Mesodermal cell (in vitro differentiated cells): Measurements from ENCODE around the gene GALNT10.

Source experiments
- H3K27ac ChIP-seq: 2 replicates; pipeline ENCODE4 v1.7.0; 2013; ENCODE audit warnings: mild to moderate bottlenecking, low read depth, low read length, moderate library complexity; ENCODE audit not compliant: severe bottlenecking
- H3K36me3 ChIP-seq: 2 replicates; pipeline ENCODE4 v1.7.1; 2013; ENCODE audit warnings: mild to moderate bottlenecking, low read length, moderate library complexity; ENCODE audit not compliant: control insufficient read depth, insufficient read depth
- H3K4me1 ChIP-seq: one replicate; pipeline ENCODE4 v1.7.1; 2013; ENCODE audit warnings: mild to moderate bottlenecking, low read length; ENCODE audit not compliant: insufficient read depth, control insufficient read depth, poor library complexity, severe bottlenecking
- H3K4me3 ChIP-seq: 2 replicates; pipeline ENCODE4 v1.7.0; 2013; ENCODE audit warnings: low read length, control low read depth, mild to moderate bottlenecking; ENCODE audit not compliant: insufficient read depth, poor library complexity, severe bottlenecking; ENCODE audit errors: extremely low read depth
- H3K9me3 ChIP-seq: 2 replicates; pipeline ENCODE4 v1.7.1; 2013; ENCODE audit warnings: mild to moderate bottlenecking, low read length, moderate library complexity; ENCODE audit not compliant: control insufficient read depth
- WGBS, 2 experiments: methylation state at CpG; one replicate each; pipeline ENCODE4 v1.1.5; 2013; ENCODE audit warnings: missing lambda C conversion rate in 2 of 2; ENCODE audit not compliant: insufficient coverage in 2 of 2; 5-methylcytosine and 5-hydroxymethylcytosine counted together

The GALNT10 gene

DNA sequence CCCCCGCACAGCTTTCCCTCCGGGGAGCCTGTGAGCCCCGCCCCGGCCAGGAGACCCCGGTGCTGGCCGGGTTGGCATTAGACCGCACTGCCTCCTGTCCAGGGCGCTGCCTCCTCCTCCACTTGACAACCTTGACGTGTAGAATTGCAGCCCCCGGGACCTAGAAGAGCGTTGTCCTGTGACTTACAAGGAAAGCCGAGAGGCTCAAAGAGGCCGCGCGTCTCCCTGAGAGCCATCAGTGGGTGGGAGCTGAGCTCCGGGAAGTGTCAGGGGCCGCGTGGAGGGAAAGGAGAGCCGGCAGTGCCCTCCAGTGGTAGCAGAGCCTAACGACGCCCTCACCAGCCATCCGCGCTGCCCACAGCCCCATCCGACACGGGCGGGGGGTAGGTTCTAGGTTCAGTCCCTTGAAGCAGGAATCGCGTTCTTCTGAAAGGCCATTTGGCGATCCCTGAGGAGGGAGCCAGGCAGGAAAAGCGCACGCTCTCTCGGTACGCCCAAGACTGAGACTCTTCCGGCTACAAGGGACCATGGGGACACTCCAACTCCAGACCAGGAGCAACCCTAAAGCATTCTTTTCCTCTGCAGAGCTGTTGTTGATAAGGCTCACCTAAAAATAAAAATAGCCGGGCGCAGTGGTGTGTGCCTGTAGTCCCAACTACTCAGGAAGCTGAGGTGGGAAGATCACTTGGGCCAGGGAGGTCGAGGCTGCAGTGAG lies 214.7 kb downstream of the GALNT10 start:
- no peak overlapping the region for H3K27ac ChIP-seq
- H3K36me3 ChIP-seq, result peaks cover 9% of the 10 kb centered on the region
- H3K4me1 ChIP-seq, result no peaks in the 10 kb centered on the region
- no peak overlapping the region for H3K4me3 ChIP-seq
- H3K9me3 ChIP-seq, result no peaks in the 10 kb centered on the region
- 16 to 21% methylated on average over 30 to 37 of the region's 37 CpGs for WGBS, 2 experiments

DNA sequence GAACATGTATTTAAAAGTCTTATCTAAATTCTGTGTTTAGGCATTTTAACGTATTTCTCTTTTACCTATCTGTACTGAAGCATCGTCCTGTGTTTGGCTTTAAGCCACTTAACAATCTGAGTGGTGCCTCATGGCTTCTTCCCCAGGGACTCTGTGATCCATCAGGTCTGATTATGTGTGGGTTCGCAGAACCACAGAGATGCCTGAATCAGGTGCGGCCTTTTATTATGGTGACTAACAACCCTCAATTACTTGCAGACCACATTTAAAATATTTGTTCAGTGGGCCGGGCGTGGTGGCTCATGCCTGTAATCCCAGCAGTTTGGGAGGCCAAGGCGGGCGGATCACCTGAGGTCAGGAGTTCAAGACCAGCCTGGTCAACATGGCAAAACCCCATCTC lies 215.7 kb downstream of the GALNT10 start:
- H3K36me3 ChIP-seq, result peaks cover 17% of the 10 kb centered on the region
- H3K9me3 ChIP-seq, result no peaks in the 10 kb centered on the region
- H3K27ac ChIP-seq, result no peak overlapping the region
- 94 to 100% methylated on average over 3 to 4 of the region's 8 CpGs for WGBS, 2 experiments
- H3K4me1 ChIP-seq, result no peaks in the 10 kb centered on the region
- H3K4me3 ChIP-seq, result no peak overlapping the region

DNA sequence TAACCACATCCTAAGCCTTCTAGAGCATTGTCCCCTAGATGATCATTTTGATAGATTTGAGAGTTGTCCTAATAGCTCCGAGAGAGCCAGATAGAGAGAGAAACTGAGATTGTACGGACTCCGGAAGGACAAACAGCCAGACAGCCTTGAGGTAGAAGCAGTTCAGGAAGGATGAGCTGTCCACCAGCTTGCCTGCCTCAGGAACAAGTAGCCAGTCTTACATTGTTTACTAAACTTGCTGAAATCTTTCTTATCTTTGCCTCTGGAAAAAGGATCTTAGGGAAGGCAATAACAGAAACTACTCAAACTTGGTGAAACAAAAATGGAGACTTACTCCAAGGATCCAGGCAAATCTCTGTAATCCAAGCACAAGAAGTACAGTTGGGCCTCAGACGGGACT lies 216.3 kb downstream of the GALNT10 start:
- H3K4me1 ChIP-seq, result no peaks in the 10 kb centered on the region
- peak overlapping the region; percentile 24 for H3K27ac ChIP-seq
- no peak overlapping the region for H3K4me3 ChIP-seq
- H3K9me3 ChIP-seq, result no peaks in the 10 kb centered on the region
- 92 to 98% methylated on average over 3 to 4 of the region's 4 CpGs for WGBS, 2 experiments
- peaks cover 18% of the 10 kb centered on the region for H3K36me3 ChIP-seq

DNA sequence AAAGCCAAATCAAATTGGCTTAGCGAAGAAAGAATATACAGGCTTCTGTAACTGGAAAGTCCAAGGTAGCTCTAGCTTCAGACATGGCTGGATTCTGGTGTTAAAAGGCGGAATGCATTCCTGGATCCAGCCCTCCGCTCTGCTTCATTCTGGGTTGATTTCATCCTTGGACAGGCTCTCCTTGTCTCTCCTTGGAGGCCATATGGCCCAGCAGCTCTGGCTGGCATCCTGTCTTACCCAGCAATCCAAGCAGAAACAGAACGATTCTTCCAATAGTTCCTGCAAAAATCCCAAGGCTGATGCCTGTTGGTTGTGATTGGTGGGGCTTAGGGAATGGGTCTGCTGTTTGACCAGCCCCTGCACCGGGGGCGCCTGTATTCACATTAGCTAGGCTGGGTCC lies 218.3 kb downstream of the GALNT10 start:
- Histone ChIP-seq H3K27ac (no peak overlapping the region), H3K4me1 (no peaks in the 10 kb centered on the region), H3K36me3 (peaks cover 33% of the 10 kb centered on the region), H3K4me3 (no peak overlapping the region), H3K9me3 (no peaks in the 10 kb centered on the region)
- 88 to 90% methylated on average over 4 to 5 of the region's 6 CpGs for WGBS, 2 experiments

DNA sequence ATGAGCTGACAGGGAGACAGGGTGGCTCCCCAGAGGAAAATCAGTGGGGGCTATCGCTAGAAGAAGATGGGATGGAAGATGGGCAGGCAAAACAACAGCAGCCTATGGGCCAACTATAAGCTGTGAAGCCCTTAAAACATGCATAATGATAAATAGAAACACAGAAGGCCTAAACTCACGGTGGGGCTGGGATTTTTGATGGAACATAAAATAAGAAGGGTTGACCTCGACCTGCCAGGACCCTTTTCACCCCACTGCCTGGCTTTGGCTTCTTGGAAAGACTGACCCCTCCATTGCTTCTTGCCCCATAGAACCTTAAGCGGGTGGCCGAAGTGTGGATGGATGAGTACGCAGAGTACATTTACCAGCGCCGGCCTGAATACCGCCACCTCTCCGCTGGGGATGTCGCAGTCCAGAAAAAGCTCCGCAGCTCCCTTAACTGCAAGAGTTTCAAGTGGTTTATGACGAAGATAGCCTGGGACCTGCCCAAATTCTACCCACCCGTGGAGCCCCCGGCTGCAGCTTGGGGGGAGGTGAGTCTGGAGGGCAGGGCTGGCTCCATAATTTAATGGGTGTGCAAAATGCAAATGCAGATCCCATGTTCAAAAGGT lies 218.8 kb downstream of the GALNT10 start:
- H3K27ac ChIP-seq, result no peak overlapping the region
- no peaks in the 10 kb centered on the region for H3K9me3 ChIP-seq
- no peaks in the 10 kb centered on the region for H3K4me1 ChIP-seq
- no peak overlapping the region for H3K4me3 ChIP-seq
- WGBS, 2 experiments, result 95 to 99% methylated on average over 14 of the region's 15 CpGs
- peaks cover 33% of the 10 kb centered on the region for H3K36me3 ChIP-seq

DNA sequence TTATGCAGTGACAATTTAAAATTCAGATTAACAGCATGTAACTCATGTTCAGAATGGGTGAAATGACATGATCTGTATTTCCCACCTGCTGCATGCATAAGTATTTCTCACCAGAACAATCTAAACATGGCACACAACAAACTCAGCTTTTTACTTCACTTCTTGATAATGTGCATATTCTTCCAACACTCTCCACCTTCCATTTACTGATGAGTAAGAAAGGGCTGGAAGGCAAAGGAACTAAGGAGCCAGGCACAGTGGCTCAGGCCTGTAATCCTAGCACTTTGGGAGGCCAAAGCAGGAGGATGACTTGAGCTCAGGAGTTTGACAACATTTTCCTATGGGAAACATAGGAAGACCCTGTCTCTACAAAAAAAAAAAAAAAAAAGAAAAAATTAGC lies 219.5 kb downstream of the GALNT10 start:
- Histone ChIP-seq H3K27ac (no peak overlapping the region), H3K4me3 (no peak overlapping the region), H3K36me3 (peaks cover 33% of the 10 kb centered on the region), H3K4me1 (no peaks in the 10 kb centered on the region), H3K9me3 (no peaks in the 10 kb centered on the region)

DNA sequence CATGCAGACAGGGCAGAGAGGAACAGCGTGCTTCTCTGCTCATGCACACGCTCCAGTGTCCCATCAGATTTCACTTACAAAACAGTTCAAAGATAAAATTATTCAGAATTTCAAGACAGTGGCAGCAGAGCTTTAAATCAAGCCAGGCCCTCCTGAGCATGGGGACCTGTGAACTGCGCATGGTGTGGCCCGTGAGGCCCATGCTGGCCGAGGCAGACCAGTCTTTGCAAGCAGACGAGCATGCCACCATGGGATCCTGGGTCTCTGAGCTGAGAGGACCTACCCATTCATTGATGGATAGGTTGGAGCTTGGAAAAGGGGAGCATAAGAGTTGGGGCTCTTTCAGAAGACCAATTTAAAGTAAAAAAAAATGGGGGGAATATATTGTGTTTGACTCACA lies 220.3 kb downstream of the GALNT10 start:
- no peak overlapping the region for H3K27ac ChIP-seq
- H3K36me3 ChIP-seq, result peaks cover 33% of the 10 kb centered on the region
- 88 to 94% methylated on average over 5 to 6 of the region's 6 CpGs for WGBS, 2 experiments
- H3K4me1 ChIP-seq, result no peaks in the 10 kb centered on the region
- no peaks in the 10 kb centered on the region for H3K9me3 ChIP-seq
- H3K4me3 ChIP-seq, result no peak overlapping the region

DNA sequence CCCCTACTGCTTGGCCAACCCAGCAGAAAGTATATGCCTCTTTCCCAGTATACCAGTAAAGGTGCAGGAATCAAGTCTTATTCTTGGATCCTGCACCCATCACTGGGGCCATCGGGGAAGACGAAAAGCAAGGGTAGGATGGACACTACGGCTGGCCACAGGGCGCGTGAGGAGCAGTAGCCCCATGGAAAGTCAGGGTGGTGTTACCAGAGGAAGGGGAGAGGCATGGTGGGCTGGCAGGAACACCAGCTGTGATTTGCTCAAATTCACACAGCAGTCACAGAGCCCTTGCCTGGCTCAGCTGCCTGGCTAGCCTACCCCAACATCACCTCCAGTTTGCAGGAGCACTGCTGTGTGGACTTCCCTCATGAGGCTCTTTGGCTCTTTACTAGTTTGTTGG lies 220.8 kb downstream of the GALNT10 start:
- Histone ChIP-seq H3K36me3 (peaks cover 33% of the 10 kb centered on the region), H3K4me1 (no peaks in the 10 kb centered on the region), H3K27ac (no peak overlapping the region), H3K4me3 (no peak overlapping the region), H3K9me3 (no peaks in the 10 kb centered on the region)
- 97 to 100% methylated on average over 5 of the region's 5 CpGs for WGBS, 2 experiments

DNA sequence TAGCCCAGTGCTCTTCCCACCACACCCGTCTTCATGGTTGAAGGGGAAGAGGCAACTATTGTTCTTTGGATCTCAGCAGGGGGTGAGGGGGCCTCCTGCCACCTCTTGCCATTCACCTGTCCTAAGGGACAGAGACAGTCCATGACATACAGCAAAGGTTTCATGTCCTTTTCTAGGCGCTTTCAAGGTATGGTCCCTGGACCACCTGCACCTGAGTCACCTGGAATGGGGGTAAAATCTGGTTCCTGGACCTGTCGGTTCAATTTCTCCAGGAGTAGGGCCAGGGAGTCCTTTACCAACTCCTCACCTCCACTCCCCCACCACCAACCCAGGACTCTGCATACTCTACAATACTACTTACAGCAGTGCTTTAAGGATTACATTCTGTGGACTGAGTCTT lies 221.8 kb downstream of the GALNT10 start:
- Histone ChIP-seq H3K27ac (no peak overlapping the region), H3K4me3 (no peak overlapping the region), H3K4me1 (no peaks in the 10 kb centered on the region), H3K9me3 (no peaks in the 10 kb centered on the region), H3K36me3 (peaks cover 42% of the 10 kb centered on the region)
- 90 to 92% methylated on average over 1 to 3 of the region's 3 CpGs for WGBS, 2 experiments

DNA sequence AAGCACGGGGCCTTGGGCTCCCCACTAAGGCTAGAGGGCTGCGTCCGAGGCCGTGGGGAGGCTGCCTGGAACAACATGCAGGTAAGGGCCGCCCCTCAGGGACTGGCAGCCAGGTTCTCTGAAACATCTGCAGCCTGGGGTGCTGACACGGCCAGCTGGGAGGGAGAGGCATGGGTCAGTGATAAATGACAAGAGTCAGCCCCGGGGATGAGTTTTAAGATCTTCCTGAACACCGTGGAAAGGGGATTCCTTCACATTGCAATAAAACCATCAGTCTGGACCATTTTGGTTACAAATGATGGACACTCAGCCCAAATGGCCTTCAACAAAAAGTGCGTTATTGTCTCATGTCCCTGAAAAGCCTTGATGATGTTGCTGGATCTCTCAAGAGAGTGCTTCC lies 222.4 kb downstream of the GALNT10 start:
- Histone ChIP-seq H3K27ac (no peak overlapping the region), H3K4me3 (no peak overlapping the region), H3K9me3 (no peaks in the 10 kb centered on the region), H3K36me3 (peaks cover 46% of the 10 kb centered on the region), H3K4me1 (no peaks in the 10 kb centered on the region)
- 91 to 95% methylated on average over 7 to 9 of the region's 9 CpGs for whole genome bisulfite sequencing, 2 experiments

DNA sequence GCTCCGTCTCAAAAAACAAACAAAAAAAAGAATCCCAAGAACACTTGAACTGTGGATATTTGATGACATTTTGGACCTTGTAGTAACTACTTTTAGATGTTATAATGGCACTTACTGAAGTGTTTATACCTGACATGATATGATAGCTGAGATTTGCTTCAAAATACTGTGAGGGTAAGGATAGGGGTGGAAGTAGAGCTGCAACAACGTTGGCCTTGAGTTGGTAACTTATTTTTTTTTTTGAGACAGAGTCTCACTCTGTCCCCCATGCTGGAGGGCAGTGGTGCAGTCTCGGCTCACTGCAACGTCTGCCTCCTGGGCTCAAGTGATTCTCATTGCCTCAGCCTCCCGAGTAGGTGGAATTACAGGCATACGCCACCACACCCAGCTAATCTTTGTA lies 224.6 kb downstream of the GALNT10 start:
- 77 to 86% methylated on average over 4 to 5 of the region's 6 CpGs for WGBS, 2 experiments
- Histone ChIP-seq H3K27ac (no peak overlapping the region), H3K4me1 (no peaks in the 10 kb centered on the region), H3K36me3 (peaks cover 41% of the 10 kb centered on the region), H3K9me3 (no peaks in the 10 kb centered on the region), H3K4me3 (no peak overlapping the region)
